Activated CD8-positive, alpha-beta T cell treated with anti-CD3 and anti-CD28 coated beads for 36 hours (primary cell): ENCODE measurements around the gene UNK. TPM values are rescaled to one million over a fixed set of nuclear protein-coding genes. Genes with fewer than 3 reads are reported as not detected.

Experiments used
- ATAC-seq: fragments of 200-7000 bp; cut with Tn5 transposase; one replicate; pipeline ENCODE4 v1.10.0; 2021; ENCODE audit warnings: mild to moderate bottlenecking, moderate library complexity
- CTCF ChIA-PET: fragments of 350-600 bp; sonication (Branson Sonifier 250); formaldehyde crosslinking; loops from one replicate; lab custom pipeline; 2021; ENCODE audit warnings: antibody characterized with exemption; lab: Charles Lee
- POLR2A ChIA-PET: fragments of 350-600 bp; sonication (Branson Sonifier 250); formaldehyde crosslinking; loops from one replicate; lab custom pipeline; 2021; ENCODE audit warnings: antibody characterized with exemption; lab: Charles Lee
- DNase-seq: peaks from one replicate; pipeline ENCODE4 v3.0.0-alpha.2; 2020
- H3K27ac Mint-ChIP-seq: one replicate; pipeline ENCODE4 v1.8.0; 2021; ENCODE audit warnings: mild to moderate bottlenecking, mixed read lengths
- H3K27me3 Mint-ChIP-seq: one replicate; pipeline ENCODE4 v1.8.0; 2021; ENCODE audit warnings: mixed read lengths
- H3K36me3 Mint-ChIP-seq: one replicate; pipeline ENCODE4 v1.8.0; 2021; ENCODE audit warnings: low read depth, mixed read lengths
- H3K4me1 Mint-ChIP-seq: one replicate; pipeline ENCODE4 v1.8.0; 2021; ENCODE audit warnings: low read depth, mixed read lengths
- H3K4me3 Mint-ChIP-seq: one replicate; pipeline ENCODE4 v1.8.0; 2021; ENCODE audit warnings: mild to moderate bottlenecking, moderate library complexity, mixed read lengths
- H3K9me3 Mint-ChIP-seq: one replicate; pipeline ENCODE4 v1.8.0; 2021; ENCODE audit warnings: mixed read lengths
- intact Hi-C: fragments of 100-400 bp; cut with micrococcal nuclease; formaldehyde crosslinking; loops from one replicate; pipeline ENCODE4 v1.10.0; 2022
- microRNA-seq: library from miRNA; unstranded; fragments of <30 nt; microRNA quantifications from one replicate; pipeline ENCODE4 v1.2.0, GENCODE V29; 2022; ENCODE audit warnings: borderline microRNAs expressed, borderline replicate concordance
- total RNA-seq, 2 experiments: library from RNA; stranded (reverse); gene quantifications; one replicate each; pipeline ENCODE4 v1.2.3, GENCODE V29; 2021
- TF ChIP-seq, protein P1 (sequence below): fragments of 200-600 bp; IDR thresholded peaks from one replicate; pipeline ENCODE4 v1.8.0; 2022; ENCODE audit warnings: antibody characterized with exemption, mild to moderate bottlenecking

The UNK gene
- total RNA-seq, 2 experiments from 2014 or later = 26.4 to 26.6 TPM

DNA sequence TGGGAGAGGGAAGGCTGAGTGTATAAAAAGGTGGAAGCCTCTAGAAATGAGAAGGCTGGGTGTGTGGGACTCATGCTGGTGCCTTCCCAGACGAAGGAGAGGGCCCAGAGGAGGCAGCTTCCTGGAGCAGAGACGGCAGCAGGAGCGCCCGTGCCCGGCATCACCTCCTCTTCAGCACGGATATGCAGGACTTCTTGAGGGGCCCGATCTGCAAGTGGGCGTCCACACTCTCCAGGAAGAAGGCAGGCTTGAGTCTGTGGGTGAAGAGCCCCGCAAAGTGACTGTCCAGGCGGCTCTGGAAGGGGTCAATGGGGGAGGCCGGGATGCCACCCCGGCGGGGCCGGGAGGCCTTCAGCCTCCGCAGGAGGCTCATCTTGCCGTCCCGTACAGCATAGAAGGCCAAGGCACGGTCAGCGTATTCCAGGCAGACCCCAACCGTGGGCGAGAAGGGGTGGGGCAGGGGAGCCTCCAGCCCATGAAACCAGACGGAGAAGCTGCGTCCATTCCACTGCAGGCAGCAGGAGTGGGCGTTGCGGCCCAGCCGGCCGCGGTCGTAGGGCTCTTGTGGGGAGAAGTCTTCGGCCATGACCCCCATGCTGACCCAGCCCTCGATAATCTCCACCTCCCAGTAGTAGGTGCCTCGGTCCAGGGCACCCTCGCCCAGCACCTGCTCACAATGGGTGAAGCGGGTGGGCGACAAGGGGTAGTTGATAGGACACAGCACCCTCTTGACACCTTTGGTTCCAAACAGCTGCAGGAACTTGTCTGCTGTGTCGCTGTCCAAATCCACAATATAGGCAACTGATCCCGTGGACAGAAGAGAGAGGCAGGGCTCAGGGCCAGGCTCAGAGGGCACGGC lies 89.9 kb downstream of the UNK start:
- Mint-ChIP-seq H3K36me3 (peaks cover 3% of the 10 kb centered on the region), H3K27ac (no peak overlapping the region), H3K4me3 (no peak overlapping the region), H3K4me1 (peaks cover 26% of the 10 kb centered on the region), H3K27me3 (no peaks in the 10 kb centered on the region), H3K9me3 (no peaks in the 10 kb centered on the region)
- ChIA-PET CTCF (interaction anchor here (1.1 to 9.5 kb wide), 6 partner anchors 9 to 20 kb away, joined by 3 to 107 read pairs (median 30); partner anchors contain the start of genes TRIM65 and WBP2), POLR2A (interaction anchor here (0.9 to 6.5 kb wide), 6 partner anchors 10 to 52 kb away, joined by 3 to 100 read pairs (median 12); partner anchors contain the start of genes TRIM65 and WBP2)
- intact Hi-C loops = no loop called here
- DNase-seq = no peak
- ATAC-seq = no peak
- TF ChIP-seq, protein P1, sequence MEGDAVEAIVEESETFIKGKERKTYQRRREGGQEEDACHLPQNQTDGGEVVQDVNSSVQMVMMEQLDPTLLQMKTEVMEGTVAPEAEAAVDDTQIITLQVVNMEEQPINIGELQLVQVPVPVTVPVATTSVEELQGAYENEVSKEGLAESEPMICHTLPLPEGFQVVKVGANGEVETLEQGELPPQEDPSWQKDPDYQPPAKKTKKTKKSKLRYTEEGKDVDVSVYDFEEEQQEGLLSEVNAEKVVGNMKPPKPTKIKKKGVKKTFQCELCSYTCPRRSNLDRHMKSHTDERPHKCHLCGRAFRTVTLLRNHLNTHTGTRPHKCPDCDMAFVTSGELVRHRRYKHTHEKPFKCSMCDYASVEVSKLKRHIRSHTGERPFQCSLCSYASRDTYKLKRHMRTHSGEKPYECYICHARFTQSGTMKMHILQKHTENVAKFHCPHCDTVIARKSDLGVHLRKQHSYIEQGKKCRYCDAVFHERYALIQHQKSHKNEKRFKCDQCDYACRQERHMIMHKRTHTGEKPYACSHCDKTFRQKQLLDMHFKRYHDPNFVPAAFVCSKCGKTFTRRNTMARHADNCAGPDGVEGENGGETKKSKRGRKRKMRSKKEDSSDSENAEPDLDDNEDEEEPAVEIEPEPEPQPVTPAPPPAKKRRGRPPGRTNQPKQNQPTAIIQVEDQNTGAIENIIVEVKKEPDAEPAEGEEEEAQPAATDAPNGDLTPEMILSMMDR = no peak

Small RNAs within 50 kb of the gene (microRNA-seq; reads per million reads assigned to microRNA genes)
- not detected for gene MIR4738

Other genes starting within 250 kb of the UNK start
- 10 to 100 TPM; 24.9 to 28.7 TPM for gene MYO15B, start 197.0 kb upstream of the UNK start, total RNA-seq
- gene SMIM5, start 151.4 kb upstream of the UNK start, total RNA-seq = under 1 TPM; 0.07 to 0.25 TPM
- gene RECQL5, start 117.7 kb upstream of the UNK start, total RNA-seq = 10 to 100 TPM; 33.3 to 34.2 TPM
- 10 to 100 TPM; 73.0 to 75.8 TPM for gene SAP30BP, start 117.5 kb upstream of the UNK start, total RNA-seq
- gene ITGB4, start 63.3 kb upstream of the UNK start, total RNA-seq = 1 to 10 TPM in 1 of 2 experiments, under 1 TPM in 1; 0.69 to 1.8 TPM
- 10 to 100 TPM; 43.4 to 50.7 TPM for gene GALK1, start 19.6 kb upstream of the UNK start, total RNA-seq
- gene UNC13D, start 59.6 kb downstream of the UNK start, total RNA-seq = 100 to 1,000 TPM; 136 to 144 TPM
- gene WBP2, start 70.5 kb downstream of the UNK start, total RNA-seq = 10 to 100 TPM; 54.4 to 58.5 TPM
- gene TRIM47, start 93.8 kb downstream of the UNK start, total RNA-seq = 10 to 100 TPM; 16.6 to 16.8 TPM
- 10 to 100 TPM; 37.1 to 42.2 TPM for gene TRIM65, start 112.1 kb downstream of the UNK start, total RNA-seq
- 100 to 1,000 TPM; 117 to 126 TPM for gene MRPL38, start 120.1 kb downstream of the UNK start, total RNA-seq
- 10 to 100 TPM; 13.2 to 16.2 TPM for gene FBF1, start 156.2 kb downstream of the UNK start, total RNA-seq
- 10 to 100 TPM; 23.0 to 24.1 TPM for gene ACOX1, start 194.4 kb downstream of the UNK start, total RNA-seq
- 10 to 100 TPM; 11.7 to 13.2 TPM for gene TEN1, start 194.4 kb downstream of the UNK start, total RNA-seq
- 1 to 10 TPM; 3.8 to 4.1 TPM for gene CDK3, start 216.0 kb downstream of the UNK start, total RNA-seq
- under 1 TPM; 0.16 to 0.34 TPM for gene EVPL, start 242.5 kb downstream of the UNK start, total RNA-seq